Breast epithelium (tissue), 4 donors: Measurements from ENCODE around the gene ERMARD. TPM values are rescaled to one million over a fixed set of nuclear protein-coding genes. Genes with fewer than 3 reads are reported as not detected.
A peak's percentile ranks its signal among the peaks of the same experiment; 100 is the strongest.

Experiments
- DNase-seq, 2 donors: peaks; one replicate each; pipeline ENCODE4 v3.0.0-alpha.2; 2019; ENCODE audit warnings: low spot score in 2 of 2
- H3K27ac ChIP-seq, 2 donors: fragments of 200-600 bp; sonication (generic) in 1 of 2; one replicate each; pipeline ENCODE4 v1.5.1; 2016 to 2019; ENCODE audit warnings: mild to moderate bottlenecking in 1 of 2
- H3K27me3 ChIP-seq, 2 donors: fragments of 200-600 bp; sonication (generic) in 1 of 2; one replicate each; pipeline versions ENCODE4 v1.5.1 to v1.6.0; 2017 to 2019; ENCODE audit warnings: control low read depth in 1 of 2, mild to moderate bottlenecking in 1 of 2
- H3K36me3 ChIP-seq: fragments of 200-600 bp; one replicate; pipeline ENCODE4 v1.5.1; 2019
- H3K4me1 ChIP-seq, 2 donors: fragments of 200-600 bp; sonication (generic); one replicate each; pipeline ENCODE4 v1.5.1; 2016 to 2019; ENCODE audit warnings: control low read depth in 1 of 2
- H3K4me3 ChIP-seq, 3 donors: fragments of 200-600 bp; sonication (generic); 1 replicate in 2 of 3; 2 replicates in 1 of 3; pipeline ENCODE4 v1.5.1; 2016 to 2019; ENCODE audit warnings: mild to moderate bottlenecking in 3 of 3, moderate library complexity in 2 of 3
- H3K9me3 ChIP-seq, 2 donors: fragments of 200-600 bp; sonication (generic) in 1 of 2; one replicate each; pipeline ENCODE4 v1.5.1; 2016 to 2019; ENCODE audit warnings: control low read depth in 1 of 2
- CTCF ChIP-seq, 3 donors: fragments of 450-650 bp; IDR thresholded peaks; one replicate each; pipeline ENCODE4 v1.5.1; 2016 to 2017; ENCODE audit warnings: antibody characterized with exemption in 3 of 3, mild to moderate bottlenecking in 3 of 3, moderate library complexity in 3 of 3
- POLR2A ChIP-seq: fragments of 450-650 bp; IDR thresholded peaks from one replicate; pipeline ENCODE4 v1.6.1; 2016; ENCODE audit warnings: antibody characterized with exemption, mild to moderate bottlenecking, moderate library complexity
- POLR2AphosphoS5 ChIP-seq, 3 donors: sonication (generic); formaldehyde crosslinking; IDR thresholded peaks; one replicate each; pipeline ENCODE4 v1.6.1; 2017; ENCODE audit warnings: antibody characterized with exemption in 3 of 3
- intact Hi-C: fragments of 100-400 bp; cut with DNase I; formaldehyde crosslinking; loops from one replicate; pipeline ENCODE4 v1.15.1; 2023; ENCODE audit warnings: low total_unique reads
- total RNA-seq, 3 donors: library from RNA; depleted of rRNA; stranded (reverse); fragments of >200 nt; gene quantifications; one replicate each; pipeline ENCODE4 v1.1.0, GENCODE V29; 2016

Gene ERMARD
- total RNA-seq: 10 to 100 TPM; 20.6 to 31.0 (median 27.7) TPM

GRCh38 chr6:169751242-169752073 is at the start of gene ERMARD, which contains the start of gene DYNLT2:
Gene ERMARD, plus strand, starts transcription at chr6:169751622. Its CDS starts 36 bp downstream, at chr6:169751658.
Gene DYNLT2, minus strand, starts transcription at chr6:169751572. Its CDS starts 114 bp downstream, at chr6:169751458.
- no peaks in the 10 kb centered on the region for H3K36me3 ChIP-seq
- peak within 1 kb of the TSS; percentile 96 for H3K27ac ChIP-seq
- intact Hi-C loops: no loop called here
- peaks cover 0 to 16% of the 10 kb centered on the region in 2 donors for H3K4me1 ChIP-seq
- H3K9me3 ChIP-seq: no peaks in the 10 kb centered on the region
- H3K27me3 ChIP-seq: no peaks in the 10 kb centered on the region
- peak within 1 kb of the TSS; percentile 76 to 90 (median 77) for H3K4me3 ChIP-seq
- peak; percentile 86 to 92 for DNase-seq
- TF ChIP-seq CTCF (IDR thresholded peaks at IDR 0.05) (peak in 2 of 3 donors; percentile 34 to 58), POLR2AphosphoS5 (IDR thresholded peaks at IDR 0.05) (peak; percentile 87 to 97 (median 96)), POLR2A (peak; percentile 81)

GRCh38 chr6:169701954-169702839 is 49.2 kb upstream of the ERMARD start, which contains the start of the genes C6orf120 and WDR27:
Gene C6orf120, plus strand, starts transcription at chr6:169702126. Its CDS starts 334 bp downstream, at chr6:169702460.
Gene WDR27, minus strand, starts transcription at chr6:169702029. Its CDS starts 13,024 bp downstream, at chr6:169689005.
- no peaks in the 10 kb centered on the region for H3K27me3 ChIP-seq
- peaks cover 0 to 6% of the 10 kb centered on the region in 2 donors for H3K4me1 ChIP-seq
- no peaks in the 10 kb centered on the region for H3K9me3 ChIP-seq
- H3K27ac ChIP-seq: peak within 1 kb of the TSS; percentile 95 to 96
- TF ChIP-seq POLR2A: peak; percentile 97
- peak; percentile 96 to 98 (median 96) for TF ChIP-seq POLR2AphosphoS5 (IDR thresholded peaks at IDR 0.05)
- no peak for TF ChIP-seq CTCF (IDR thresholded peaks at IDR 0.05)
- peak; percentile 93 to 97 for DNase-seq
- H3K4me3 ChIP-seq: peak within 1 kb of the TSS; percentile 87 to 93 (median 92)
- intact Hi-C loops: no loop called here
- H3K36me3 ChIP-seq: no peaks in the 10 kb centered on the region

DNA sequence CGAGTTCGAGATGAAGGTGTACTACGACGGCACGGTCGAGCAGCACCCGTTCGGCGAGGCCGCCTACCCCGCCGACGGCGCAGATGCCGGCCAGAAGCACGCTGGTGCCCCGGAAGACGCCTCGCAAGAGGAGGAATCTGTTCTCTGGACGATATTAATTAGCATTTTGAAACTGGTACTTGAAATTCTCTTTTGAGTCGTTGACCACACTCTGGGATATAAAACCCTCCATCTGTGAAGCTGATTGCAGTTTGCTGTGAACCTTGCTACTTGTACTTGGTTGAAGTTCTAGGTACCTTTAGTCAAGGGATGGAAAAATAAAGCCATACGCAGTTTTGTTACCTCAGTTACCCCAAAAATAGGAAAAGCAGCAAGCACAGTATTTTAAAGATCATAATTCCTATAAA is 48.6 kb upstream of the ERMARD start:
- no peaks in the 10 kb centered on the region for H3K9me3 ChIP-seq
- no peak for TF ChIP-seq POLR2AphosphoS5 (IDR thresholded peaks at IDR 0.05)
- no peak for TF ChIP-seq CTCF (IDR thresholded peaks at IDR 0.05)
- no peak for TF ChIP-seq POLR2A
- peak overlapping the region; percentile 95 to 96 for H3K27ac ChIP-seq
- no peaks in the 10 kb centered on the region for H3K36me3 ChIP-seq
- no peak for DNase-seq
- peak overlapping the region; percentile 87 to 93 (median 92) for H3K4me3 ChIP-seq
- no peaks in the 10 kb centered on the region for H3K27me3 ChIP-seq
- peaks cover 0 to 6% of the 10 kb centered on the region in 2 donors for H3K4me1 ChIP-seq
- intact Hi-C loops: no loop called here

DNA sequence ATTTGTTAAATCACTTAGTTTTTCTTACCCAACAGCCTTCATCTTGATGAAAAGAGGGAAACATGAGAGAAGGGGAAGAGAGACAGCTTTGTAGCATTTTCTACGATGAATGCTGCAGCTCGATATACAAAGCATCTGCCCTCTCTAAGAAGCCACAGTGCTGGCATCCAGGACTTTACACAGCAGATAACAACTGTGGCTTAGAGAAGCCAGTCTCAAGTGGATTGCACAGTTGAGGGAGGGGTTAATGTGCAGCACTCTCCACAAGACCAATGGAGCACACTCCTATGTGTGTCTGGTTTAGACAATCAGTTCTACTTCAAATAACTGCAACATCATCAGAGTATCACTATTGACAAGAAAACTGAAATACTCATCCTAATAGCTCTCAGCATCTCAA is 43.6 kb upstream of the ERMARD start:
- intact Hi-C loops: no loop called here
- H3K27me3 ChIP-seq: no peaks in the 10 kb centered on the region
- H3K4me3 ChIP-seq: no peak overlapping the region
- H3K36me3 ChIP-seq: peaks cover 8% of the 10 kb centered on the region
- TF ChIP-seq POLR2AphosphoS5 (IDR thresholded peaks at IDR 0.05) (no peak), POLR2A (no peak), CTCF (IDR thresholded peaks at IDR 0.05) (no peak)
- no peaks in the 10 kb centered on the region for H3K9me3 ChIP-seq
- DNase-seq: no peak
- peaks cover 0 to 6% of the 10 kb centered on the region in 2 donors for H3K4me1 ChIP-seq
- H3K27ac ChIP-seq: no peak overlapping the region
